Cardiac fibroblast (primary cell): ENCODE measurements around the gene HCN3.

ENCODE experiments used
- DNase-seq, 2 donors: peaks; one replicate each; pipeline versions ENCODE4 v3.0.0 to v3.0.0-alpha.2; 2010; ENCODE audit warnings: low read depth in 2 of 2
- H3K4me3 ChIP-seq, 2 donors: replicated peaks in 1 of 2; 1 replicate in 1 of 2; 2 replicates in 1 of 2; pipeline ENCODE4 v1.5.1; 2011; ENCODE audit warnings: low read depth in 2 of 2, low read length in 2 of 2, mild to moderate bottlenecking in 2 of 2, moderate library complexity in 1 of 2
- CTCF ChIP-seq: IDR thresholded peaks from one replicate; pipeline ENCODE4 v1.5.1; 2011; ENCODE audit warnings: low read depth, mild to moderate bottlenecking, low read length, inconsistent platforms

Gene HCN3

GRCh38 chr1:155266553-155266952 lies 10.7 kb upstream of the HCN3 start:
- no peak for DNase-seq
- H3K4me3 ChIP-seq = no peak overlapping the region
- no peak for TF ChIP-seq CTCF

GRCh38 chr1:155267373-155267772 lies 9.9 kb upstream of the HCN3 start:
- no peak for DNase-seq
- TF ChIP-seq CTCF = no peak
- no peak overlapping the region for H3K4me3 ChIP-seq

- no peak overlapping the region for H3K4me3 ChIP-seq
- no peak for DNase-seq
- TF ChIP-seq CTCF = no peak
Measured at GRCh38 chr1:155268630-155269029, 8.6 kb upstream of the HCN3 start.

- no peak overlapping the region for H3K4me3 ChIP-seq
- no peak for TF ChIP-seq CTCF
- DNase-seq = no peak
Measured at GRCh38 chr1:155269381-155269780, 7.9 kb upstream of the HCN3 start.

GRCh38 chr1:155272466-155273342 lies 4.6 kb upstream of the HCN3 start:
- no peak for TF ChIP-seq CTCF
- peak; percentile 65 for DNase-seq
- peak overlapping the region; percentile 73 to 88 for H3K4me3 ChIP-seq

GRCh38 chr1:155273343-155274245 lies 3.7 kb upstream of the HCN3 start, which contains the start of gene CLK2:
Gene CLK2 (minus strand): TSS chr1:155273504. CDS start chr1:155270977, 2,527 bp downstream.
- peak within 1 kb of the TSS; percentile 73 to 88 for H3K4me3 ChIP-seq
- DNase-seq = peak; percentile 94 to 98
- no peak for TF ChIP-seq CTCF
